GM18951 (cell line): ENCODE data around the gene SLC38A11.
"Not testable (repeated sequence)": the region's sequence is repeated elsewhere in the genome, so short reads cannot be mapped to it uniquely, and the experiment has no call there.

ENCODE experiments used
- POLR2A ChIP-seq: IDR thresholded peaks from 4 replicates; pipeline ENCODE4 v1.6.1; 2011; ENCODE audit warnings: mild to moderate bottlenecking; ENCODE audit not compliant: insufficient read length, insufficient read depth; ENCODE audit errors: extremely low read depth
- in situ Hi-C: fragments of 300-500 bp; cut with MboI; formaldehyde crosslinking; loops from one replicate; pipeline ENCODE4 v1.12.0; 2022; ENCODE audit warnings: low sequenced_read_pairs, mixed read lengths, inconsistent platforms; ENCODE audit not compliant: unreplicated experiment

Gene SLC38A11

DNA sequence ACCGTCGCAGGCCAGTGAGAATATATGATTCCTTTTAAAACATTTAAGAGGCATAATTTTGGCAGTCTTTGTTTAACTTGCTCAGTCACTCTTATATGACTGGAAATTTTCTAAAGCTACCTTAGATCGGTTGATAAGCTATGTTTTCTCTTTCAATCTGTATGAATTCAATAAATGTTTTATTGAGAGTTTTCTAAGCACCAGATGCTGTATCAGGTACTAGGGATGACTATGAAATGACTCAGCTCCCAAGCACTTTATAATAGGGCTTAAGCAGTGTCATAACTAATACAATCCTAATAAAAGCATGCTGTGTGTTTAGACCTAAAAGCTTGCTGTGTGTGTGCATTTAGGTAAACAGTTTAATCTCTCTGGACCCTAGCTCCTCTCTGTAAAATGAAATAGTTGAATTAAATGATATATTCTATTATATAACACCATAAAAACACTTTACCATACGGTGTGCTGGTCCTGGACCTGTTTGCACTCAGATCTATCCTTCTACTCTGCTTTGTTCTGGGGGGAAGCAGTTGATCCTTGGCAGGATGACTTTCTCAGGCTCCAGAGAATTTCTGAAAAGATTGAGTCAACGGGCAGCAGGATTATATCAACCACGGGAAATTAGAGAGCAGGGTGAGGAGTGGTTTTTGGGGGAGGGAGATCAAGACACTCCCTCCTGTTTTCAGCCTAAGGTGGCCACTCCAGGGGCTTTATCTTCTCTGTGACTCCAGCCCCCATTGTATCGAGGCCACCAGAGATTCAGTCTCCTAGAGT is 26.1 kb upstream of the SLC38A11 start:
- TF ChIP-seq POLR2A, result no peak
- in situ Hi-C loops, result no loop called here

DNA sequence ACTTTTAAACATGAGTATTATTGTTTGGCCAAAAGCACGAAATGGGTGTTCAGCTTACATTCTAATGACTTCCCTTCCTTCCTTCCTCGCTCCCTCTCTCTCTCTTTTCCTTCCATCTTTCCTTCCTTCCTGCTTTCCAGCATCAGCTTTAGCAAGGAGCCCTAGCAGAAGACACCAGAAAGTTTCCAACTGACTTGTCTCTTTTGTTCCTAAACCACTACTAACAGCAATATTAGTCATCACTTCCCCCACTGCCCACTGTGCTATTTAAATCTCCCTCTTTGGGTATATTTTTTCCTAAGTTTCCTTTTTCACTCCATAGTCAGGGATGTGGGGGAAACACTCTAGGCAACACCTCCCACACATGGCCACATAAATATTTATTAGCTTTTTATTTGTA is 25.4 kb upstream of the SLC38A11 start:
- in situ Hi-C loops, result not testable (repeated sequence)

DNA sequence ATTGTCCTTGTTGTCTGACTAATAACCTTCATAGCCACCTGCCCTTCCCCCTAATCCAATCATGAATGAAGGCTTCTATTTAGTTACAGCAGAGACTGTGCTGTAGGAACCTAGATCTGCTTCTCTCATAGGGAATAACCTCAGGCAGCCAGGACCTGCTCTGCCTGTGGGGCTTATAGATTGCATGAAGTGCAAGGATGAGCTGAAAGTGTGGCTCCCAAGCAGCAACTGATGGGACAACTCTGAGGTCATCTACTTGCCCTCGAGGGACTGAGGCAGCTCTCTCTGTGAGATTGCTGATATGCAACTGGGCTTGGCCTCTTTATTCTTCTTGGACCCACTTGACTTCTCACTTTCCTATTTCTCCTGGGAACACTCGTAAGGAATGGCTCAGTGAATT is 23.8 kb upstream of the SLC38A11 start:
- in situ Hi-C loops, result no loop called here
- no peak for TF ChIP-seq POLR2A

GRCh38 chr2:164976875-164977470 is 21.6 kb upstream of the SLC38A11 start:
- in situ Hi-C loops, result not testable (repeated sequence)

- in situ Hi-C loops, result no loop called here
- no peak for TF ChIP-seq POLR2A
These were observed 21.0 kb upstream of the SLC38A11 start for GRCh38 chr2:164976301-164976700.

GRCh38 chr2:164975891-164976290 is 20.6 kb upstream of the SLC38A11 start:
- in situ Hi-C loops, result no loop called here
- TF ChIP-seq POLR2A, result no peak

GRCh38 chr2:164974221-164974620 is 18.9 kb upstream of the SLC38A11 start:
- in situ Hi-C loops, result no loop called here
- no peak for TF ChIP-seq POLR2A

- no peak for TF ChIP-seq POLR2A
- in situ Hi-C loops, result no loop called here
These were observed 16.9 kb upstream of the SLC38A11 start for GRCh38 chr2:164972216-164972615.

GRCh38 chr2:164969909-164970690 is 14.8 kb upstream of the SLC38A11 start:
- in situ Hi-C loops, result no loop called here
- no peak for TF ChIP-seq POLR2A

DNA sequence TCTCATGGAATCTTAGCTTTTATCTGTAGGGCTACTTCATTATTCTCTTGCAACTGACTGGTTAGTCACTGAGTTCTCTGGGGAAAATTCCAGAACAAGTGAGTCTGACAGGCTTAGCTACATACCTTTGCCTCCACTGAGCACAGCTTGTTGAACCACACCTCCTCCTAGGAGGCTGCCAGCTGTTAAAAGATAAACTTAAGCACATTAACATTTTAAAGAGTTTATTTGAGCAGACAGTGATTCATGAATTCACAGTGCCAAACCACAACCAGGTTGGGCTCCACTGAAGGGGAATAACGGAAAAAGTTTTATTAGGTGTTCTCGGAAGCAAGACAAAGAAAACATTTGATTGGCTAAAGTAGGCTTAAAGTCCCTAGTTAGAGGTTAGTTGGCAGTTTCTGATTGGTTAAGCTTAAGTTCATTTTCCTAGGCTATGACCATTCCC is 12.5 kb upstream of the SLC38A11 start:
- no peak for TF ChIP-seq POLR2A
- in situ Hi-C loops, result no loop called here

GRCh38 chr2:164967361-164967760 is 12.0 kb upstream of the SLC38A11 start:
- in situ Hi-C loops, result no loop called here
- TF ChIP-seq POLR2A, result no peak

GRCh38 chr2:164964700-164965099 is 9.4 kb upstream of the SLC38A11 start:
- in situ Hi-C loops, result no loop called here
- no peak for TF ChIP-seq POLR2A

GRCh38 chr2:164960159-164960558 is 4.8 kb upstream of the SLC38A11 start:
- in situ Hi-C loops, result no loop called here
- TF ChIP-seq POLR2A, result no peak

DNA sequence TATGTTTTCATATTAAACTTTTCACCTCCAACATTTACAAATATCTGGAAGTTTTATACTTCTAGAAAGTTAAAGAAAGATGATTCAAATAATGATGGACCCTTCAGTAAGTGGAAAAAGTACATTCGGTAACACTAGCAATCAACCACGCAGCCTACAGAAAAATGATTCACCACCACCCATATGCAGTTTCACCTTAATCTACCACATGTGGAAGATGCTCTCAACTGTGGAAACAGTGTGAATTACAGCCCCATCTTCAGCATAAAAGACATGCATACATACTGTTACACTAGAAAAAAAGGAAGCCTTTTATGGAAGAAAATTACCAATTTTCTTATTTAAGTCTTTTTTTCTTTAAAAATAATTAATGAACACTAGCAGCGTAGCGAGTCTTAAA is 1.1 kb downstream of the SLC38A11 start:
- in situ Hi-C loops, result no loop called here
- TF ChIP-seq POLR2A, result no peak
